Epithelial cell of proximal tubule (primary cell): ENCODE data around the gene WDFY1. TPM values are rescaled to one million over a fixed set of nuclear protein-coding genes. Genes with fewer than 3 reads are reported as not detected.

Experiments used
- DNase-seq: peaks from one replicate; pipeline ENCODE4 v3.0.0-alpha.2; 2011; ENCODE audit warnings: low read depth
- H3K4me3 ChIP-seq: 2 replicates; pipeline ENCODE4 v1.5.1; 2011; ENCODE audit warnings: low read depth, mild to moderate bottlenecking, low read length
- CTCF ChIP-seq: conservative IDR thresholded peaks from 2 replicates; pipeline ENCODE4 v1.5.1; 2012; ENCODE audit warnings: low read depth, mild to moderate bottlenecking, low read length
- total RNA-seq: library from RNA; depleted of rRNA; stranded (reverse); fragments of >200 nt; gene quantifications from 2 replicates; pipeline ENCODE4 v1.2.3, GENCODE V29; 2015

Gene WDFY1
- total RNA-seq, 1 donor from 2014 or later, result 27.5 TPM

GRCh38 chr2:223957092-223957851 lies 12.1 kb upstream of the WDFY1 start, which contains the start of gene MRPL44:
TSS of gene MRPL44 (plus strand) at chr2:223957463. CDS start at chr2:223957473, 10 bp downstream.
- no peak for DNase-seq
- peak within 1 kb of the TSS; percentile 80 for H3K4me3 ChIP-seq
- TF ChIP-seq CTCF, result no peak

DNA sequence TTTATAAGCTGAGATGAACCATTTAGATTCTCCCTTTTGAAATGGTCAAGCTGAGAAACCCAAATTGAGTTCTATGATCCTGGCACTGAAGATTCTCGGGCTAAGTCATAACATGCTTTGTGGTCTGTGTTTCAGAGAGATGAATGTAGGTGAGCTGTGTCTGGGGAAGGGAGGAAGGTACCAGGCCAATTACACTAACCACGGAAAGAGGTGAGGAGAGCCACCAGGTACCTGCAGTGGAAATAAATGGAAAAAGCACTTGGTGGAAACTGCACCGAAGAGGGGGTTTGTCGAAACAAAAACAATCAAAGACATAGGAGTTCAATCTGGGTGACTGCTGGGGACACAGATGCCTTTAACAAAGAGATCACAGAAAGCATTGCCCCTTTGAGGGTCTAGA lies 11.2 kb upstream of the WDFY1 start:
- no peak overlapping the region for H3K4me3 ChIP-seq
- no peak for TF ChIP-seq CTCF
- no peak for DNase-seq

GRCh38 chr2:223954401-223954800 lies 9.3 kb upstream of the WDFY1 start:
- TF ChIP-seq CTCF, result no peak
- no peak overlapping the region for H3K4me3 ChIP-seq
- DNase-seq, result no peak

DNA sequence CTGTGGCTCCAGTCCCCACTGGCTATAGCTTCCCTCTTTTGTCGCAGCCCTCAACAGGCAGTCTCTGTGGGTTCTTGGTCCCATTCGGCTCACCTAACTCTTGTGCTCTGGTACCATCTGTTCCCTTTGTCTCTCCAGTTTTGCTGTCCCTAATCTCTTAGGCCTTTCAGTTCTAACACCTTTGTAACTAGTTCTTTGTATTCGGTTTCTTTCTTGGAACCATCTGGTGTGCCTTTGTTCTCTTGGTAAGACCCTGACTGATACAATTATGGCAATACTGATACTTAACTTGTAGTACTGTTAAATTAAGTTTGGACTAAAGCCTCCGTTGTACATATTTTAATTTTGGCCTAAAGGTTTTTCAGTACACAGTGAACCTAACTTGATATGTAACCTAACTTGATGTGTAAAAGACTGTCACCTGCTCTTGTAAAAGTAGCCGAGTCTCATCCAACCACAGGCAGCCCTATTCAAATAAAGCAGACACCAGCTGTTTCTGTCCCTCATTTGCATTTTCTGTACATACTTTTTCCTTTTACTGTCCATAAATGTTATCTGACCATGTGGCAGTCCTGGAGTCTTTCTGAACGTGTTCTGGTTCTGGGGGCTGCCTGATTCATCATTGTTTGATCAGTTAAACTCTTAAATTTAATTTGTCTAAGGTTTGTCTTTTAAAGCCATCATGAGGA lies 7.3 kb upstream of the WDFY1 start:
- no peak for DNase-seq
- no peak for TF ChIP-seq CTCF
- no peak overlapping the region for H3K4me3 ChIP-seq

DNA sequence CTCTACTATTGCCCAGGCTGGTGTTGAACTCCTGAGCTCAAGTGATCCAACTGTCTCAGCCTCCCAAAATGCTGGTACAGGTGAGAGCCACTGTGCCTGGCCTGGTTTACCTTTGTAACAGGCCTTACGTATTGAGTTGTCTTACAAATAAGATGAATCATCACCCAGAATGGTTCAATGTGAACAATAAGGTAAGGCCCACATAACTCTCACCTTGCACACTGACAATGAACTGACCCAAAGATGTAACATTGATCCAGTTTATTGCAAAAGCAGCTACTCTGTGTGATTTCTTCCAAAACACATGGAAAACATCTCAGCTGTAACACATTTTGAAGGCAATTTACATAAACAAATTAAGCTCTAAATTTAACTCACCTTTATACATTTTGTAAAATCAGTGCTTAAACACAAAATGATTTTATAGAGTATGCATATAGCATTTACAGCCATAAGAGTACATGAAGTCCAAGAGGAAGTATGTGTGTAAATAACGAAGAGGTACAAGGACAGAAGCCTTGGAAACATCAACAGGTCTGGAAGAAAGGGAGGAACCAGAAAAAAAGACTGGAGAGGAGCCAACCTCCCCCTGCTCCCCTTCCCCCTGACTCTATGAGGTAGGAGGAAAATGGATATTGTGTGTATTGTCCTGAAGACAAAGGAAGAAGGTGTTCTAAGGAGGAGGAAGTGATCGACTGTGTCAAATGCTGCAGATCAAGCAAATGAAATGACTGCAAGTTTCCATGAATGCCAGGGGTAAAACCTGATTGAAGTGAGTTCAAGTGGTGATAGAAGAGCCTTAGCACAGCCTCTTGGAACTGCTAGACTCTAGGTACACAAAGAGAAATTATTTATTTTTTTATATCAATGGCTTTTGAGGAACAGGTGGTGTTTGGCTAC lies 5.6 kb upstream of the WDFY1 start:
- no peak for TF ChIP-seq CTCF
- DNase-seq, result no peak
- H3K4me3 ChIP-seq, result no peak overlapping the region

GRCh38 chr2:223949241-223949840 lies 4.2 kb upstream of the WDFY1 start:
- DNase-seq, result no peak
- peak; percentile 31 for TF ChIP-seq CTCF
- H3K4me3 ChIP-seq, result no peak overlapping the region
